OCI-LY1 (cell line): ENCODE measurements around the gene MYO1D.

Experiments
- H2AFZ ChIP-seq: fragments of 200-600 bp; sonication (generic), shearing (Covaris generic); 2 replicates; pipeline ENCODE4 v1.6.0; 2014; ENCODE audit warnings: antibody characterized with exemption, mild to moderate bottlenecking, low read length
- H3F3A ChIP-seq: fragments of 200-600 bp; sonication (generic), shearing (Covaris generic); 2 replicates; pipeline ENCODE4 v1.6.0; 2014; ENCODE audit warnings: mild to moderate bottlenecking, antibody characterized with exemption, low read length, moderate library complexity; ENCODE audit not compliant: insufficient read depth
- H3K27ac ChIP-seq: fragments of 200-600 bp; sonication (generic); 2 replicates; pipeline ENCODE4 v1.5.1; 2014; ENCODE audit warnings: low read length, mixed run types, mild to moderate bottlenecking, low read depth; ENCODE audit not compliant: poor library complexity, severe bottlenecking
- H3K27me3 ChIP-seq: fragments of 200-600 bp; sonication (generic); 2 replicates; pipeline ENCODE4 v1.6.0; 2014; ENCODE audit warnings: antibody characterized with exemption, mild to moderate bottlenecking, low read length, moderate library complexity; ENCODE audit not compliant: insufficient read depth
- H3K36me3 ChIP-seq: fragments of 200-600 bp; sonication (generic); 2 replicates; pipeline ENCODE4 v1.6.1; 2014; ENCODE audit warnings: mild to moderate bottlenecking, antibody characterized with exemption, low read length, moderate library complexity, mixed read lengths; ENCODE audit not compliant: insufficient read depth
- H3K4me1 ChIP-seq: fragments of 200-600 bp; sonication (generic); 2 replicates; pipeline ENCODE4 v1.5.1; 2014; ENCODE audit warnings: mild to moderate bottlenecking, low read length, moderate library complexity; ENCODE audit not compliant: insufficient read depth, severe bottlenecking
- H3K4me2 ChIP-seq: fragments of 200-600 bp; sonication (generic), shearing (Covaris generic); 2 replicates; pipeline ENCODE4 v1.6.1; 2014; ENCODE audit warnings: low read length
- H3K4me3 ChIP-seq: fragments of 200-600 bp; sonication (generic); 2 replicates; pipeline ENCODE4 v1.5.1; 2014; ENCODE audit warnings: low read length, low read depth, mild to moderate bottlenecking, mixed read lengths; ENCODE audit not compliant: poor library complexity, severe bottlenecking
- H3K79me2 ChIP-seq: fragments of 200-600 bp; shearing (Covaris generic); 2 replicates; pipeline ENCODE4 v1.6.1; 2016; ENCODE audit warnings: mixed run types, low read length, mixed read lengths; ENCODE audit not compliant: insufficient read depth
- H3K9ac ChIP-seq: fragments of 200-600 bp; sonication (generic), shearing (Covaris generic); 2 replicates; pipeline ENCODE4 v1.6.1; 2014; ENCODE audit warnings: mild to moderate bottlenecking, low read length, mixed read lengths
- H3K9me2 ChIP-seq: fragments of 200-600 bp; sonication (generic), shearing (Covaris generic); 2 replicates; pipeline ENCODE4 v1.6.1; 2014; ENCODE audit warnings: low read depth, mild to moderate bottlenecking, low read length, mixed read lengths
- H3K9me3 ChIP-seq: fragments of 200-600 bp; shearing (Covaris generic); 2 replicates; pipeline ENCODE4 v1.6.1; 2014; ENCODE audit warnings: low read length, mixed read lengths
- H4K20me1 ChIP-seq: fragments of 200-600 bp; sonication (generic), shearing (Covaris generic); 2 replicates; pipeline ENCODE4 v1.6.0; 2016; ENCODE audit warnings: mild to moderate bottlenecking, low read length; ENCODE audit not compliant: insufficient read depth
- CTCF ChIP-seq: fragments of 200-600 bp; sonication (generic), shearing (Covaris generic); IDR thresholded peaks from 2 replicates; pipeline ENCODE4 v1.5.1; 2017; ENCODE audit warnings: mild to moderate bottlenecking, antibody characterized with exemption, low read length, moderate library complexity, mixed read lengths
- EZH2 ChIP-seq: fragments of 200-600 bp; sonication (generic), shearing (Covaris generic); IDR thresholded peaks from 2 replicates; pipeline ENCODE4 v1.8.0; 2017; ENCODE audit warnings: borderline replicate concordance, mixed run types, mild to moderate bottlenecking, antibody characterized with exemption, low read length, moderate library complexity, mixed read lengths

The MYO1D gene

GRCh38 chr17:32504166-32504990 lies 372.5 kb downstream of the MYO1D start:
- H3K27me3 ChIP-seq: peaks cover 6% of the 10 kb centered on the region; the same call in 1 of the 2 replicates
- no peaks in the 10 kb centered on the region for H3K36me3 ChIP-seq
- H3K27ac ChIP-seq: no peak overlapping the region
- TF ChIP-seq CTCF (no peak), EZH2 (no peak)
- no peaks in the 10 kb centered on the region for H3K79me2 ChIP-seq
- H4K20me1 ChIP-seq: no peaks in the 10 kb centered on the region
- H3F3A ChIP-seq: no peaks in the 10 kb centered on the region
- no peak overlapping the region for H3K9ac ChIP-seq
- H3K9me3 ChIP-seq: no peaks in the 10 kb centered on the region
- H3K9me2 ChIP-seq: no peaks in the 10 kb centered on the region
- H3K4me2 ChIP-seq: no peak overlapping the region
- H2AFZ ChIP-seq: no peak overlapping the region
- H3K4me3 ChIP-seq: no peak overlapping the region
- no peaks in the 10 kb centered on the region for H3K4me1 ChIP-seq

GRCh38 chr17:32503251-32504165 lies 373.4 kb downstream of the MYO1D start:
- Histone ChIP-seq H3K27ac (no peak overlapping the region), H3F3A (no peaks in the 10 kb centered on the region), H3K4me1 (no peaks in the 10 kb centered on the region), H3K9me3 (no peaks in the 10 kb centered on the region), H3K4me3 (no peak overlapping the region), H3K36me3 (no peaks in the 10 kb centered on the region), H3K9ac (no peak overlapping the region), H4K20me1 (no peaks in the 10 kb centered on the region), H3K79me2 (no peaks in the 10 kb centered on the region), H3K27me3 (peaks cover 11% of the 10 kb centered on the region; the same call in 1 of the 2 replicates), H3K4me2 (no peak overlapping the region), H3K9me2 (no peaks in the 10 kb centered on the region), H2AFZ (no peak overlapping the region)
- TF ChIP-seq CTCF: no peak

GRCh38 chr17:32502710-32503109 lies 374.2 kb downstream of the MYO1D start:
- Histone ChIP-seq H3K9ac (no peak overlapping the region), H3K4me3 (no peak overlapping the region), H4K20me1 (no peaks in the 10 kb centered on the region), H3K4me2 (no peak overlapping the region), H3K36me3 (no peaks in the 10 kb centered on the region), H3K27ac (no peak overlapping the region), H3K9me3 (no peaks in the 10 kb centered on the region), H3K9me2 (no peaks in the 10 kb centered on the region), H3K4me1 (no peaks in the 10 kb centered on the region), H3K27me3 (peaks cover 16% of the 10 kb centered on the region; the same call in 1 of the 2 replicates), H3F3A (no peaks in the 10 kb centered on the region), H2AFZ (no peak overlapping the region), H3K79me2 (no peaks in the 10 kb centered on the region)
- no peak for TF ChIP-seq EZH2
- TF ChIP-seq CTCF: no peak
